ENCODE results near the gene SLITRK6. TPM values are rescaled to one million over a fixed set of nuclear protein-coding genes. Genes with fewer than 3 reads are reported as not detected.

The SLITRK6 gene, protein sequence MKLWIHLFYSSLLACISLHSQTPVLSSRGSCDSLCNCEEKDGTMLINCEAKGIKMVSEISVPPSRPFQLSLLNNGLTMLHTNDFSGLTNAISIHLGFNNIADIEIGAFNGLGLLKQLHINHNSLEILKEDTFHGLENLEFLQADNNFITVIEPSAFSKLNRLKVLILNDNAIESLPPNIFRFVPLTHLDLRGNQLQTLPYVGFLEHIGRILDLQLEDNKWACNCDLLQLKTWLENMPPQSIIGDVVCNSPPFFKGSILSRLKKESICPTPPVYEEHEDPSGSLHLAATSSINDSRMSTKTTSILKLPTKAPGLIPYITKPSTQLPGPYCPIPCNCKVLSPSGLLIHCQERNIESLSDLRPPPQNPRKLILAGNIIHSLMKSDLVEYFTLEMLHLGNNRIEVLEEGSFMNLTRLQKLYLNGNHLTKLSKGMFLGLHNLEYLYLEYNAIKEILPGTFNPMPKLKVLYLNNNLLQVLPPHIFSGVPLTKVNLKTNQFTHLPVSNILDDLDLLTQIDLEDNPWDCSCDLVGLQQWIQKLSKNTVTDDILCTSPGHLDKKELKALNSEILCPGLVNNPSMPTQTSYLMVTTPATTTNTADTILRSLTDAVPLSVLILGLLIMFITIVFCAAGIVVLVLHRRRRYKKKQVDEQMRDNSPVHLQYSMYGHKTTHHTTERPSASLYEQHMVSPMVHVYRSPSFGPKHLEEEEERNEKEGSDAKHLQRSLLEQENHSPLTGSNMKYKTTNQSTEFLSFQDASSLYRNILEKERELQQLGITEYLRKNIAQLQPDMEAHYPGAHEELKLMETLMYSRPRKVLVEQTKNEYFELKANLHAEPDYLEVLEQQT
- polyA plus RNA-seq, result 10 to 100 TPM in 1 of 4 donors, under 1 TPM in 1, not detected in 2; 0.64 to 36.1 TPM
- long read RNA-seq, donor 1, result 0 reads
- long read RNA-seq, donor 2, full-length matches to known transcripts, result 3 of 3 reads
- long read RNA-seq, donor 2, partial matches to known transcripts, result 0 of 3 reads
- long read RNA-seq, donor 2, other reads (novel, unspliced or antisense), result 0 of 3 reads
- long read RNA-seq, donor 3, full-length matches to known transcripts, result 3 of 3 reads
- long read RNA-seq, donor 3, partial matches to known transcripts, result 0 of 3 reads
- long read RNA-seq, donor 3, other reads (novel, unspliced or antisense), result 0 of 3 reads
- long read RNA-seq, donor 4, result 0 reads
- long read RNA-seq, donor 5, full-length matches to known transcripts, result 2 of 2 reads
- long read RNA-seq, donor 5, partial matches to known transcripts, result 0 of 2 reads
- long read RNA-seq, donor 5, other reads (novel, unspliced or antisense), result 0 of 2 reads
- long read RNA-seq, donor 6, full-length matches to known transcripts, result 2 of 2 reads
- long read RNA-seq, donor 6, partial matches to known transcripts, result 0 of 2 reads
- long read RNA-seq, donor 6, other reads (novel, unspliced or antisense), result 0 of 2 reads
- long read RNA-seq, donor 7, result 0 reads
- long read RNA-seq, donor 8, full-length matches to known transcripts, result 1 of 1 reads
- long read RNA-seq, donor 8, partial matches to known transcripts, result 0 of 1 reads
- long read RNA-seq, donor 8, other reads (novel, unspliced or antisense), result 0 of 1 reads
- long read RNA-seq, donor 9, full-length matches to known transcripts, result 1 of 1 reads
- long read RNA-seq, donor 9, partial matches to known transcripts, result 0 of 1 reads
- long read RNA-seq, donor 9, other reads (novel, unspliced or antisense), result 0 of 1 reads
- long read RNA-seq, donor 10, full-length matches to known transcripts, result 15 of 15 reads
- long read RNA-seq, donor 10, partial matches to known transcripts, result 0 of 15 reads
- long read RNA-seq, donor 10, other reads (novel, unspliced or antisense), result 0 of 15 reads

DNA sequence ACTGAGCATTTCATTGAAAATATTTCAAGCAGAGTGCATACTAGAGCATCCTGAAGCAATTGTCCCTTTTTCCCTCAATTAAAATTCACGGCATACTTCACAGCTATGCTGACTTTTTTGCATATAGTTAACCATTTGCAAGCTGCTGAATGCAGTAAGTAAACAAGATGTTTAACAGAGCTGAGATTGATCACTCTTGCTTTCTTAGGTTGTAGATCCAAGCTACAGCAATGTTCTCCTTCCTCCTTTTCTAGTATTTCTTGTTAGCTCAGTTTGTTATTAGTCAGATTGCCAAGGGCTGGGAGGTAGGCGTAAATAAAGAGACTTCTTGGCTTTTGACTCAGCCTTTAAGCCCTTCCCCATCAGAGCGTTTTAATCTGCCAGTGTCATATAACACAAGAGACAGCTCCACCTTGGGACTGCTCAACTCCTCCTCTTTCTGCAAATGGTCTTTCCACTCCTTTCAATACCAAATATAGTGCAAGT is at the start of gene SLITRK6:
TSS of gene SLITRK6 (minus strand) at position 323 of the 486 bp plus-strand sequence. CDS start 2,911 bp downstream, outside the sequence.
- no peaks in the 10 kb centered on the region for H3K9me3 ChIP-seq (ENCODE audit: control insufficient read depth in 2 of 2, insufficient read depth in 1 of 2, low read depth in 1 of 2, low read length in 1 of 2)
- FAIRE-seq (no peak), DNase-seq (peak in 1 of 2 donors; percentile 12)
- WGBS, 3 donors, result 14 to 21% (median 20%) methylated on average over 3 of the region's 3 CpGs
- no peaks in the 10 kb centered on the region for H3K27me3 ChIP-seq (ENCODE audit: control insufficient read depth in 3 of 3, insufficient read depth in 3 of 3, low read length in 3 of 3)
- no peaks in the 10 kb centered on the region for H3K36me3 ChIP-seq (ENCODE audit: control insufficient read depth in 3 of 3, insufficient read depth in 2 of 3, low read depth in 1 of 3, low read length in 3 of 3)
- H3K4me1 ChIP-seq (ENCODE audit: control insufficient read depth in 3 of 3, insufficient read depth in 2 of 3, low read depth in 1 of 3, low read length in 2 of 3), result no peaks in the 10 kb centered on the region
- H3K4me3 ChIP-seq (ENCODE audit: low read depth in 1 of 3, low read length in 3 of 3), result peak within 1 kb of the TSS in 1 of 3 donors; percentile 43
- peak within 1 kb of the TSS in 1 of 3 donors; percentile 12 for H3K27ac ChIP-seq (ENCODE audit: low read depth in 1 of 3, low read length in 2 of 3)

DNA sequence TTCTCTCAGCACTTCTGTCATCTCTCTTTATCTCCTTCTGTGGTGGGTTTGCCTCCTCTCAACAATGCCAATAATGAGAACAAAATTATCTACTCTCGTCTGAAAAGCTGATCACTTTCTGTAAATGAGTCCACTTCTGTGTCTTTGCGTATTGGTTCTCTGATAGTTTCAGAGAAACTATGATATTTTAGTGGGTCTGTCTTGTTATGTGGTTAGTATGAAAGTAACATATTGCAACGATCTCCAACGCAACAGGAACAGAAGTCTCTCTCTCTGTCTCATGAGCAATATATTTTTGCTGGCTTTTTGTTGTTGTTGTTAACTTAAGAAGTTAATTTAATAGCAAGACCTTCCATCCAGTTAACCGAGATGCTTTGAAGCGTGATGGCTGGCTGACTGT is 47.8 kb upstream of the SLITRK6 start:
- no peak for FAIRE-seq
- 79 to 84% (median 81%) methylated on average over 6 of the region's 6 CpGs for WGBS, 3 donors
- Histone ChIP-seq H3K36me3 (ENCODE audit: control insufficient read depth in 3 of 3, insufficient read depth in 2 of 3, low read depth in 1 of 3, low read length in 3 of 3) (no peaks in the 10 kb centered on the region), H3K9me3 (ENCODE audit: control insufficient read depth in 2 of 2, insufficient read depth in 1 of 2, low read depth in 1 of 2, low read length in 1 of 2) (peaks cover 0 to 13% of the 10 kb centered on the region in 2 donors), H3K4me3 (ENCODE audit: low read depth in 1 of 3, low read length in 3 of 3) (no peak overlapping the region), H3K27me3 (ENCODE audit: control insufficient read depth in 3 of 3, insufficient read depth in 3 of 3, low read length in 3 of 3) (no peaks in the 10 kb centered on the region), H3K4me1 (ENCODE audit: control insufficient read depth in 3 of 3, insufficient read depth in 2 of 3, low read depth in 1 of 3, low read length in 2 of 3) (no peaks in the 10 kb centered on the region), H3K27ac (ENCODE audit: low read depth in 1 of 3, low read length in 2 of 3) (no peak overlapping the region)
- DNase-seq, result no peak

DNA sequence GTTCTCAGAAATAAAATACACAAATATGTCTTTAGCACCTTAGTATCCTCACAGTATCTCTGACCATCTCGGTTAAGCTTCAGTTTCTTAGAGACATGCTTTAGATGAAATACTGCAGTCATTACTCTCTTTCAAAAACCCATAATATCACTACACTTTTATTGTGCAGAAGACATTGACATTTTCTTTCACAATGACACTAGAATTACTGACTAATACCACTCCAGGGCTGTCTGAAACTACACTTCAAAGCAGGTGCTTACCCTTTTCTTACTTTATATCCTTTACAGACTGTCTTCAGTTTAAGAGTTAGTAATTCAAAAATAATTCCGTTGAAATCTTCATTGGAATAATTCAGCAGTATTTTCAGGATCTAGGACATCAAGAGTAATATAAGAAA is 42.2 kb upstream of the SLITRK6 start:
- H3K9me3 ChIP-seq (ENCODE audit: control insufficient read depth in 2 of 2, insufficient read depth in 1 of 2, low read depth in 1 of 2, low read length in 1 of 2), result no peaks in the 10 kb centered on the region
- DNase-seq (no peak), FAIRE-seq (no peak)
- WGBS, 3 donors, result 46 to 61% (median 49%) methylated on average over 2 of the region's 2 CpGs
- H3K27me3 ChIP-seq (ENCODE audit: control insufficient read depth in 3 of 3, insufficient read depth in 3 of 3, low read length in 3 of 3), result no peaks in the 10 kb centered on the region
- no peak overlapping the region for H3K27ac ChIP-seq (ENCODE audit: low read depth in 1 of 3, low read length in 2 of 3)
- H3K4me1 ChIP-seq (ENCODE audit: control insufficient read depth in 3 of 3, insufficient read depth in 2 of 3, low read depth in 1 of 3, low read length in 2 of 3), result no peaks in the 10 kb centered on the region
- H3K36me3 ChIP-seq (ENCODE audit: control insufficient read depth in 3 of 3, insufficient read depth in 2 of 3, low read depth in 1 of 3, low read length in 3 of 3), result no peaks in the 10 kb centered on the region
- H3K4me3 ChIP-seq (ENCODE audit: low read depth in 1 of 3, low read length in 3 of 3), result no peak overlapping the region

DNA sequence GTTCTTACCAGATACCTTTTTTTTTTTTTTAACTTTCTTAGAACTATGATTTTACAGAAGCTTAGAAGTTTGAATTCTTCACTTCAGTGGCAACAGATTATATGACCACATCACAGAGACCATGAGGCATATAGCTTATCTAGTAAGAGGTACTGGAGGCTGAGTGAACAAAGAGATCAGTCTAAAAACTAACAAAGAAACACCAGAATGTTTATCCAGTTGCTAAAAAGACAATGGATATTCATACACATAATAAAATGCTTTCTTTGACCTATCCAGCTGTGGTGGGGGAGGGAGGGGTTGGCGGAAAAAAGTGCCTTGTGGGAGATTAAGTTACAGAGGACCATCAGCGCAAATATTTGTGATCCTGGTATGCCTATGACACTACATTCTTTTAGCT is 34.7 kb upstream of the SLITRK6 start:
- Histone ChIP-seq H3K4me3 (ENCODE audit: low read depth in 1 of 3, low read length in 3 of 3) (no peak overlapping the region), H3K27ac (ENCODE audit: low read depth in 1 of 3, low read length in 2 of 3) (no peak overlapping the region), H3K27me3 (ENCODE audit: control insufficient read depth in 3 of 3, insufficient read depth in 3 of 3, low read length in 3 of 3) (no peaks in the 10 kb centered on the region), H3K36me3 (ENCODE audit: control insufficient read depth in 3 of 3, insufficient read depth in 2 of 3, low read depth in 1 of 3, low read length in 3 of 3) (no peaks in the 10 kb centered on the region), H3K9me3 (ENCODE audit: control insufficient read depth in 2 of 2, insufficient read depth in 1 of 2, low read depth in 1 of 2, low read length in 1 of 2) (no peaks in the 10 kb centered on the region), H3K4me1 (ENCODE audit: control insufficient read depth in 3 of 3, insufficient read depth in 2 of 3, low read depth in 1 of 3, low read length in 2 of 3) (no peaks in the 10 kb centered on the region)
- 86 to 90% (median 87%) methylated on average over 2 of the region's 2 CpGs for WGBS, 3 donors
- FAIRE-seq, result no peak
- no peak for DNase-seq

DNA sequence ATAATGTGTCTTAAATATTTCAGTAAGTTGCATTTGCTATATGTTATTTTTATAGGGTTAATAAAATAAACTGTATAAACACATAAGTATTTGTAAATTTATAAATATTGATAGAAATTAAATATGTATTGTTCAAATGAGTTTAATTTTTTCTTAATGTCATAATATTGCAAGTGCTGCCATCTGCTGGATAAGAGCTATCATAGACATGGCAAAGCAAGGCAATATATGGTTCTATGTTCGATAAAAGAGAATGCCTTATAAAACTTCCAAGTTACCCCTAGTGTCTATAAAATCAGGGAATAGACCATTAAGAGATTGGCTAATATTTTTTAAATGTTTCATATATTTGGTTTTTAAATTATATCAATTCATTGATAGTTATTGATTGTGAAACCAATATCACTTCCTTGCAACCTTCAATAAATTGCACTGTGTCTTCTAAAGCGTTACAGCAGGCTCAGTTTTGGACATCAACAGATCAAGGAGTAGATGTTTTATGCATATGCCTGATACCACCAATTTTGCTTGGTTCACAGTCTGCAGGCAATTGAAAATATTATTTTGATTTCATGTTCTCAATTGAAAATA is 29.0 kb upstream of the SLITRK6 start:
- H3K9me3 ChIP-seq (ENCODE audit: control insufficient read depth in 2 of 2, insufficient read depth in 1 of 2, low read depth in 1 of 2, low read length in 1 of 2), result no peaks in the 10 kb centered on the region
- H3K27me3 ChIP-seq (ENCODE audit: control insufficient read depth in 3 of 3, insufficient read depth in 3 of 3, low read length in 3 of 3), result no peaks in the 10 kb centered on the region
- H3K27ac ChIP-seq (ENCODE audit: low read depth in 1 of 3, low read length in 2 of 3), result no peak overlapping the region
- WGBS, 3 donors, result 41 to 61% (median 43%) methylated on average over 2 of the region's 2 CpGs
- H3K36me3 ChIP-seq (ENCODE audit: control insufficient read depth in 3 of 3, insufficient read depth in 2 of 3, low read depth in 1 of 3, low read length in 3 of 3), result no peaks in the 10 kb centered on the region
- DNase-seq (peak; percentile 2 to 6), FAIRE-seq (peak; percentile 64)
- H3K4me1 ChIP-seq (ENCODE audit: control insufficient read depth in 3 of 3, insufficient read depth in 2 of 3, low read depth in 1 of 3, low read length in 2 of 3), result no peaks in the 10 kb centered on the region
- no peak overlapping the region for H3K4me3 ChIP-seq (ENCODE audit: low read depth in 1 of 3, low read length in 3 of 3)

DNA sequence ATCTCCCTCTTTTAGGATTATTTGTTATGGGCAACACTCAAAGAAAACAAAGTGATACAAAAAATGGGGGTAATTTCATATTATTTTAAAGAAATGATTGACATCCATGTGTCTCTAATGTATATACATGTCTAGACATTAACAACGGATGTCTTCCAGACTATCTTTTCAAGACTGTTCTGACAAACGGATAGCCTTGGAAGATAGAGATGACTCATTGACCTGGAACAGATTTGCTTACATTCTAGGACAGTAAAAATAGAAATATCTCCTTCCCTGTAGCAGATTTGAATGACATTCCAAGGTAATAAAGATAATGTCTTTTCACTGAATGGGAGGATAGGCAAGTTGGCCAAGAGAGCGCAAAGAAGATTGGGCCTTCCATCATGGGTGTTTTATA is 26.2 kb upstream of the SLITRK6 start:
- Histone ChIP-seq H3K4me3 (ENCODE audit: low read depth in 1 of 3, low read length in 3 of 3) (no peak overlapping the region), H3K4me1 (ENCODE audit: control insufficient read depth in 3 of 3, insufficient read depth in 2 of 3, low read depth in 1 of 3, low read length in 2 of 3) (no peaks in the 10 kb centered on the region), H3K27me3 (ENCODE audit: control insufficient read depth in 3 of 3, insufficient read depth in 3 of 3, low read length in 3 of 3) (no peaks in the 10 kb centered on the region), H3K36me3 (ENCODE audit: control insufficient read depth in 3 of 3, insufficient read depth in 2 of 3, low read depth in 1 of 3, low read length in 3 of 3) (no peaks in the 10 kb centered on the region), H3K9me3 (ENCODE audit: control insufficient read depth in 2 of 2, insufficient read depth in 1 of 2, low read depth in 1 of 2, low read length in 1 of 2) (no peaks in the 10 kb centered on the region), H3K27ac (ENCODE audit: low read depth in 1 of 3, low read length in 2 of 3) (no peak overlapping the region)
- FAIRE-seq (no peak), DNase-seq (no peak)
- 49 to 73% (median 64%) methylated on average over 3 of the region's 3 CpGs for WGBS, 3 donors

DNA sequence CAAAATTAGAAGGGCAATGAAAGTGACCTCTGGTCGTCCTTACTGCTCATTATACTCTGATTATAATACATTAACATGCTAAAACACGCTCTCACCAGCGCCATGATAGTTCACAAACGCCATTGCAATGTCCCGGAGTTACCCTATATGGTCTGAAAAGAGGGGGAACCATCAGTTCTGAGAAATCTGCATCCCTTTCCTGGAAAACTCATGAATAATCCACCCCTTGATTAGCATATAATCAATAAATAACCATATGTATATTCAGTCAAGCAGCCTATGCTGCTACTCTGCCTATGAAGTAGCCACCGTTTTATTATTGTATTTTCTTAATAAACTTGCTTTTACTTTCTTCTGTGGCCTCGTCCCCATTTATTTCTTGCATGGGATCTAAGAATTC is 24.6 kb upstream of the SLITRK6 start:
- H3K27ac ChIP-seq (ENCODE audit: low read depth in 1 of 3, low read length in 2 of 3), result no peak overlapping the region
- no peaks in the 10 kb centered on the region for H3K4me1 ChIP-seq (ENCODE audit: control insufficient read depth in 3 of 3, insufficient read depth in 2 of 3, low read depth in 1 of 3, low read length in 2 of 3)
- FAIRE-seq, result no peak
- no peak for DNase-seq
- H3K36me3 ChIP-seq (ENCODE audit: control insufficient read depth in 3 of 3, insufficient read depth in 2 of 3, low read depth in 1 of 3, low read length in 3 of 3), result no peaks in the 10 kb centered on the region
- H3K27me3 ChIP-seq (ENCODE audit: control insufficient read depth in 3 of 3, insufficient read depth in 3 of 3, low read length in 3 of 3), result no peaks in the 10 kb centered on the region
- WGBS, 3 donors, result 73 to 86% (median 85%) methylated on average over 7 of the region's 7 CpGs
- no peaks in the 10 kb centered on the region for H3K9me3 ChIP-seq (ENCODE audit: control insufficient read depth in 2 of 2, insufficient read depth in 1 of 2, low read depth in 1 of 2, low read length in 1 of 2)
- no peak overlapping the region for H3K4me3 ChIP-seq (ENCODE audit: low read depth in 1 of 3, low read length in 3 of 3)

Data from small intestine (tissue), 16 donors.